Mucosa of gallbladder (tissue), 1 donor: ENCODE data around the gene LMX1B. TPM values are rescaled to one million over a fixed set of nuclear protein-coding genes. Genes with fewer than 3 reads are reported as not detected.
"Not testable (repeated sequence)": the region's sequence is repeated elsewhere in the genome, so short reads cannot be mapped to it uniquely, and the experiment has no call there.

Source experiments
- DNase-seq: peaks from one replicate; pipeline ENCODE4 v3.0.0-alpha.2; 2020; ENCODE audit warnings: low spot score
- total RNA-seq: library from RNA; stranded (reverse); gene quantifications from one replicate; pipeline ENCODE4 v1.2.1, GENCODE V29; 2021
- donor health status: DM: no; HTN: no; CAD: no.

Gene LMX1B
- 0.17 TPM for total RNA-seq

GRCh38 chr9:126613651-126614050 is at the start of gene LMX1B:
Gene LMX1B (plus strand): TSS chr9:126613928. CDS start chr9:126614450, 522 bp downstream.
- no peak for DNase-seq

- no peak for DNase-seq
These were observed 49.6 kb upstream of the LMX1B start for GRCh38 chr9:126564128-126564527.

- no peak for DNase-seq
These were observed 49.0 kb upstream of the LMX1B start for GRCh38 chr9:126564716-126565115.

- no peak for DNase-seq
These were observed 48.2 kb upstream of the LMX1B start for GRCh38 chr9:126565336-126566128.

GRCh38 chr9:126569036-126569435 is 44.7 kb upstream of the LMX1B start:
- DNase-seq, result no peak

- DNase-seq, result no peak
These were observed 35.7 kb upstream of the LMX1B start for GRCh38 chr9:126578029-126578428.

- not testable (repeated sequence) for DNase-seq
These were observed 33.4 kb upstream of the LMX1B start for GRCh38 chr9:126580319-126580718.

- DNase-seq, result no peak
These were observed 31.8 kb upstream of the LMX1B start for GRCh38 chr9:126581893-126582292.

- no peak for DNase-seq
These were observed 31.3 kb upstream of the LMX1B start for GRCh38 chr9:126582427-126582826.

GRCh38 chr9:126583144-126583760 is 30.5 kb upstream of the LMX1B start:
- no peak for DNase-seq

GRCh38 chr9:126584611-126585010 is 29.1 kb upstream of the LMX1B start:
- no peak for DNase-seq

GRCh38 chr9:126586236-126586635 is 27.5 kb upstream of the LMX1B start:
- no peak for DNase-seq

GRCh38 chr9:126587187-126588185 is 26.2 kb upstream of the LMX1B start:
- DNase-seq, result no peak

- DNase-seq, result no peak
These were observed 25.1 kb upstream of the LMX1B start for GRCh38 chr9:126588491-126589168.

- no peak for DNase-seq
These were observed 24.4 kb upstream of the LMX1B start for GRCh38 chr9:126589349-126589748.

GRCh38 chr9:126591083-126591482 is 22.6 kb upstream of the LMX1B start:
- no peak for DNase-seq

- no peak for DNase-seq
These were observed 21.8 kb upstream of the LMX1B start for GRCh38 chr9:126591922-126592321.

- no peak for DNase-seq
These were observed 21.3 kb upstream of the LMX1B start for GRCh38 chr9:126592461-126592860.

GRCh38 chr9:126595982-126596381 is 17.7 kb upstream of the LMX1B start:
- DNase-seq, result no peak

- no peak for DNase-seq
These were observed 14.6 kb upstream of the LMX1B start for GRCh38 chr9:126599047-126599650.
